HG02610 (cell line): ENCODE data around the gene RAB11FIP5.

Experiments
- ATAC-seq: cut with Tn5 transposase; IDR thresholded peaks from one replicate; pipeline ENCODE4 v1.9.1; 2021; ENCODE audit warnings: mild to moderate bottlenecking, moderate library complexity; ENCODE audit not compliant: unreplicated experiment

RAB11FIP5 gene

GRCh38 chr2:73035899-73036711 lies 76.6 kb downstream of the RAB11FIP5 start:
- no peak for ATAC-seq

GRCh38 chr2:73034661-73035375 lies 77.9 kb downstream of the RAB11FIP5 start:
- ATAC-seq, result no peak

- no peak for ATAC-seq
Observed at GRCh38 chr2:73033766-73034381, 78.9 kb downstream of the RAB11FIP5 start.

- ATAC-seq, result no peak
Observed at GRCh38 chr2:73033142-73033765, 79.5 kb downstream of the RAB11FIP5 start.

GRCh38 chr2:73032702-73033097 lies 80.0 kb downstream of the RAB11FIP5 start:
- no peak for ATAC-seq

GRCh38 chr2:73031725-73032701 lies 80.7 kb downstream of the RAB11FIP5 start:
- ATAC-seq, result no peak

- ATAC-seq, result no peak
Observed at GRCh38 chr2:73031095-73031678, 81.6 kb downstream of the RAB11FIP5 start.

GRCh38 chr2:73028841-73029240 lies 83.9 kb downstream of the RAB11FIP5 start:
- ATAC-seq, result no peak

- no peak for ATAC-seq
Observed at GRCh38 chr2:73027340-73027739, 85.4 kb downstream of the RAB11FIP5 start.

GRCh38 chr2:73023497-73023896 lies 89.3 kb downstream of the RAB11FIP5 start:
- no peak for ATAC-seq
